T47D (cell line): ENCODE measurements around the gene SAP30L.

Experiments
- DNase-seq, 2 experiments: peaks; one replicate each; pipeline versions ENCODE4 v3.0.0 to v3.0.0-alpha.2; 2011 to 2012; ENCODE audit warnings: low read depth in 1 of 2, low spot score in 1 of 2
- JUND ChIP-seq: IDR thresholded peaks from 2 replicates; pipeline ENCODE4 v1.6.1; 2012; ENCODE audit warnings: low read depth
- in situ Hi-C: cut with HindIII; loops from 2 replicates; pipeline ENCODE4 v1.10.0; 2016; ENCODE audit warnings: low sequenced_read_pairs, low pct_unique_long_range_greater_than_20kb

SAP30L gene

DNA sequence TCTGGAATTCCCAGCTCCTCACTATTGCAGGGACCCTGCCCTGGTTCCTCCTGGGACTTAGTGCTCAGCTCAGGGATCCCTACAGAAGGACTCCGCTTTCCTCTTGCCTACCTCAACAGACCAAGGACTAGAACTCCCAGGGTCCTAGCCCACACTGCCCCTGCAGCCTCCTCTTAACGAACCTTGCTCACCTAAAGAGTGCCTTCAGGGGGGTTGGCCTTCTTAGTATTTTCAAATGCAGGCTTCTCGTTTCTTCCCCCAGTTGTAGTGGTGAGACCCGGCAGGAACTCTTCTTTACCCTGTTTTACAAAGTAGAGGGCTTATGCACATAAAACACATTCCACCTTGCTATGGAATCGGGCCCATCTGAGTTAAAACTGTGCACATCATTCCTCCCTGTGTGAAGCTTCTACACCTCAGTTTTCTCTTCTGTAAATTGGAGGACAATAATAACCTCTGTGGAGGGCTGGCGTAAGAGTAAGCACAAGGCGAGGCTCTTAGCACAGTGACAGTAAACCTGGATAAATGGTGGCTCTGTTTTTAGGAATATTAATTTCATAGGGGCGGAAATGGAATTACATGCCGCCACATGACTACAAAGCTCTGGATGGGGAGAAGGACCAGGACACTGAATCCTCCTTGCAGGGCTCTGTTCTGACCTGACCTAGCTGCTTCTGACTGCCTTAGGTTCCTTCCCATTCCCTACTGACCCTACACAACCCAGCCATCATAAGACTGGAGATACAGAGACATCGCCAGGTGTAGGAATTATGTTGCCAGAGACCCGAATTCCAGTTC, 36.0 kb downstream of the SAP30L start:
- DNase-seq = no peak
- in situ Hi-C loops = no loop called here
- TF ChIP-seq JUND = no peak

DNA sequence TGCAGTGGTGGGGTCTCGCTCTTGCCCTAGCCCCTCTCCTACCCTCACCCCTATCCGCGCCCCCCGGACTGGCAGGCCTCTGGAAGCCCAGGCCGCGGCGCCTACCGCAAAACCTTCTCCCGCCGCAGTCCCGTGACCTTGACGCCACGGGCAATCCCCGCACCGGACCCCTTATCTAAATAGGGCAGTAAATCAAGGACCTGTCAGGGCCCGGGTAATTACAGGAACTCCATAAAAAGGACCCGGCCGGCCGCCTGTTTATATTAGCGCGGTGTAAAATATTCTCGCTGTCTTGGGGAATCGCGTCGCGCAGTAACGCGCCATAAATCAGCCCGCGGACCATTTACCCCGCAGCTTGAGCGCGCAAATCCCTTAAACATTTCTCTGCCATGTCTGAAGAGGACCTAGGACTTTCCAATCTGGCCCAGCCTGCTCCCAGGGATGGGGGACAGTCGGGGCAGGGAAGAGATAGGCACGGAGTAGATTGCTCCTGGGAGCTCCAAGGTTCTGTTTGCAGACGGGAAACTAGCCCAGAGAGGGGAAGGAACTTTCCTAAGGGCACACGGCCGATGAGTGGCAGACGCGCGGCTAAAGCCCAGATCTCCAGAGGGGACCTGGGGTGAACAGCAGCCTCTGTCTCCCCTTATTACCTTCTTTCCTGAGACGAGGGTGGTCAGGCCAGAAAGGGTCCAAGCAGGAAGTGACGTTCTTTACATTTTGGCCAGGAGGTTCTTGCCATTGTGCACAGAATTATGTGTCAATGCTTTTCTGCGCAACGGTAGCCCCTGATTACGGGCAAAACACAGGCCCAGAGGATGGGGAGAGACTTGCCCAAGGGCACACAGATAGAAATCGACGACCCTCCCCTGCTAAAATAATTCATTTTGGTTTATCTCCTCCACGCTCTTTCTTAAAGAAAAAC, 37.0 kb downstream of the SAP30L start:
- DNase-seq = no peak
- TF ChIP-seq JUND = no peak
- in situ Hi-C loops = no loop called here

DNA sequence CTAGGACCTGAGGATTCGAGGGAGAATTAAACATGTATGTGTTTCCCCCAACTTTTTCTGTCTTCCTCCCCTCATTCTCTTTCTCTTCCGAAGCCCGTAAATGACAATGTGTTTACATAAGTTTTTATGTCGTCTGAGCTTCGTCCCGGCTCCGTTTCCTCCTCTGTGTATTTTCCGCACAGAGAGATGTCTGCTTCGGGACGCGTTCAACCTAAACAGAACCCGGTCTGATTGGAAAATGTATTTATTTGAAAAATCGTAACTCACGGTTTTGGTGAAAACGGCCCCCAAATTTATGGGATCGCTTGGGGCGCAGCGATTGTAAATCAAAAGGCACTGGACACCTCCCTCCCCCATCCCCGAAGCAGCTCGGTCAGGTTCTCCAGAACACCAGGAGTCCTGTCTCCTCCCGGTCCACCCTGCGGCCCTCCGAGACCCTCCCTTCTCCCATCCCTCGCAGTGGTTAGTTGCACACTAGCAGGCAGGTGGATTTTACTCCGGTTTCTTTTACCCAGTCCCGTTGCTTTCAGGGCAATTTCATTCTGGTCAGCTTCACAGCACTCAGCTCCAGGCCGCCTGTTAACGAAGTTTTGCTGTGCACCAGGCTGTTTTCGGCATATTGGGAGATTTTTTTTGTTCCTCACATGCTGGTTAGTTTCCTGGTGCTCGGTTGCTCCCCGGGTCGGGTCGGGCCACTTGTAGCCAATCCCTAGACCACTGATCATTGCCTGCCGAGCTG, 38.0 kb downstream of the SAP30L start:
- no peak for DNase-seq
- no peak for TF ChIP-seq JUND
- in situ Hi-C loops = no loop called here

DNA sequence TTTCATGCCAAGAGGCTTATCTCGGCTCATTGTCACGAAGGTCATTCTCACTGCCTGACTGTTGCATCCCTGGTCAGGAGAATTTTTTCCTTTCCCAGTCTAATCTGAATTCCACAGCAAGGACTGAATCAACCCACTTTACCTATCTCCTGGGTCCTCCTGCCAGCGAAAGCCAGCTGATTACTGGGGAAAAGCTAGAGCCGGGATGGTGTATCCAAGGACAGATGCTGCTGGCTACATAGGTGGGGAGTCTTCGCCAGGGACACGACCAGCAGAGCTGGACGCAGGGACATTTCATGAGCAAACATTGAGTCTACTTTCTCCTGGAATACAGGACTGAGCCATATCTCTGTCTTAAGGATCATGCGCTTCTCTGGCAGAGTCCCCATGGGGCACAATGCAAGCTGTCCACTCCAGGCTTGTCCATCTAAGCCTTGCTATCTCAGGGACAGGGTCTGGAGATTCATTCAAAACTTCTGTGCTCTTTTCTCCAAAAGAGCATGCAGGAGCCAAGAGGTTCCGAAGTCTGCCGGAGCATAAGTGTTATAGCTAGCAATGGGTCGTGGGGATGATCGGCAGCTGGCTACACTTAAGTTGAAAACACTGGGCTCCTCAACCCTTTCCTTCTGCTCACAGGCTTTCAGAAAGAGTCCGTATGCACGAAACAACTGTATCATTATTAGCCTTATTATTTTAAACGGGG, 38.7 kb downstream of the SAP30L start:
- DNase-seq = no peak
- in situ Hi-C loops = no loop called here
- TF ChIP-seq JUND = no peak

DNA sequence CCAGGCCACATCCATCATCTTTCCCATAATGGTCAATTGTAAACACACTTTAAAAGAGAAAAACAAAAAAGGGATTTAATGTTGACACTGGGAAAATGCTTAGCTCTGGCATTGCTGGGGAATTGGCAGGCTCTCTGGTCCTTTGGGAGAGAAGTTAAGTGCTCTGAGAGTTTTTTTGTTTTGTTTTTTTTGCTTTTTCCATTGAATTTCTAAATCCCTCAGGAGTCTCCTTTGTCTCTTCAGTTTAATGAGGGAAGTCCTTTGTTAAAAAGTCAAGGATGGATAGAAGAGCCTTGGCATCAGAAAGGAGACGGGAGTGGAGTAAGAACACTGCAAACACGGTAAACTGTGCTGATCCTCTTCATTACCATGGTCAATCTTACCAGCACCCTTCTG, 39.3 kb downstream of the SAP30L start:
- DNase-seq = no peak
- TF ChIP-seq JUND = no peak
- in situ Hi-C loops = no loop called here

DNA sequence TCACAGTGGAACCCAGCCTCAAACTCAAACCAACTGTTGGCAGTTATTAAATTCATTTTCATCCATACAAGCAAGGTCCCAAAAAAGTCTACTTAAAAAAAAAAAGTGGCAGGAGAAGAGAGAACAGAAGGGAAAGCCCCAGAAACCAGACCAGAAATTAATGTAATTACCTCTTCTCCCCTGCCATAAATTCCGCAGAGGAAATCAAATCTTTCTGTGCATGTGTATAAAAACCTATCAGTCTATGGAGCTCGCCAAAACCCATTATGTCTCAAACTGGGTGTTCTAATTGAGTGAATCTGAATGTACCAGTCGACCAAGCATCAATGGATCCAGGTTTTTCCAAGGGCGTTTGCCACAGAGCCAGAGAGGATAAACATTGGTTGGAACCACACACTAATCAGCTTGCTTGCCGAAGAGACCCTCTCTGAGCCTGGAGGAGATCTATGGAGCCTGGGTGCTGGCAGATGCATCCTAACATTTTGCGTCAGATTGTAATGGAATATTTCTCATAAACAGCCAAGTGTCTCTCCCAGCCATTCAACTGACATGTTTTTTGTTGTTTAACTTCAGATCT, 40.1 kb downstream of the SAP30L start:
- no peak for DNase-seq
- in situ Hi-C loops = no loop called here
- TF ChIP-seq JUND = no peak

DNA sequence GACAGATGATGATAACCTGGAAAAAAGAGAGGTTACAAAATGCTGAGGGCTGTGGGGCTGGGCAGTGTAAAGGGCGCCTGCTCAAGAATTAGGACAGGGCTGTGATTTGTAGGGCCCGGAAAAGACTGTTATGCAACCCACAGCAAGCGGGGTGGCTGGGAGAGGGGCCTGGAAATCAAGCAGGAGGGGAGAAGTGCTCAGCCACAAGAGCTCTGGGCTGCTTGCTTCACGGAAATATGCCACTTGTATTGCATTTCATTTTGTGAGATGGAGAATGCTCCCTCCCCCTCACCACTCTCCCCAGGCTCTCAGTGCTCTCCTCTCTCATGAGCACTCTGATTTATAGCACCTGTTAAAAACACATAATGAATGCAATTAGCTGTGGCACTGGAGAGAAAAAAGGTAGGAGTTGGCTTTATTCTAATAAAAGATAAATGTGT, 40.6 kb downstream of the SAP30L start:
- TF ChIP-seq JUND = no peak
- no peak for DNase-seq
- in situ Hi-C loops = no loop called here

DNA sequence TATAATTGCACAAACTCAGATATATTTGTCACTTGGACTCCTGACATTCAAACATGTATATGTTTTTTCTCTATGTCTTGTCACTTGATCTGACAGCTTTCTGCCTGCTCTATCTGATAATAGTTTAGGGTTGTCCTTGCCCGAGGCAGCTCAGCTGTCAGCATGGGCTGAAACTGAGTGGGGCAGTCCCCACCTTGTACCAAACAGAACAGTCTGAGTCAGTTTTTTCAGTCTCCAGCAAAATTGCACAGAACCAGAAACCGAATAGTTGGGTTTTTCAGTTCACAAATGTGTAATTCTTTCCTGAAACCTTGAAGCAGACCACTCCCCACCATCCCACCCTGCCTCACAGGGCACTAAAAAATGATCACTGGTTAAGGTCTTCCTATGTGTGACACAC, 41.7 kb downstream of the SAP30L start:
- DNase-seq = no peak
- in situ Hi-C loops = no loop called here
- no peak for TF ChIP-seq JUND

DNA sequence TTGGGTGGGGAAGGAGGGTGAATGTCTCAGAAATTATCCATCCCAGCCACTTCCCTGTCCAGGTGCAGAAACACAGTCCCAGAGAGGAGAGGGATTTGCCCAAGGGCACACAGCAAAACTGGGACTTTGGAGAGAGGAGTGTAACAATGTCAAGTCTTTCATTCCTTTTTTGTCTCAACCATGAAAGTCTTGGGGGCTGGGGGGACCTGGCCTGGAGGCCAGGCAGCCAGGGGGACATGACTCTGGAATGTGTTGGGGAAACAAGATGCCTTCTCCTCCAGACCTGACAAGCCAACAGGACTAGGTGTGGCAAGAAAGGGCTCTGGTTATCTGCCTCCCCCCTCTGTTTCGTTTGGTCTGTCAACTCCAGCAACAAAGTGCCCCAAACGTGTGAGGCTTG, 46.1 kb downstream of the SAP30L start:
- no peak for DNase-seq
- no peak for TF ChIP-seq JUND
- in situ Hi-C loops = no loop called here

DNA sequence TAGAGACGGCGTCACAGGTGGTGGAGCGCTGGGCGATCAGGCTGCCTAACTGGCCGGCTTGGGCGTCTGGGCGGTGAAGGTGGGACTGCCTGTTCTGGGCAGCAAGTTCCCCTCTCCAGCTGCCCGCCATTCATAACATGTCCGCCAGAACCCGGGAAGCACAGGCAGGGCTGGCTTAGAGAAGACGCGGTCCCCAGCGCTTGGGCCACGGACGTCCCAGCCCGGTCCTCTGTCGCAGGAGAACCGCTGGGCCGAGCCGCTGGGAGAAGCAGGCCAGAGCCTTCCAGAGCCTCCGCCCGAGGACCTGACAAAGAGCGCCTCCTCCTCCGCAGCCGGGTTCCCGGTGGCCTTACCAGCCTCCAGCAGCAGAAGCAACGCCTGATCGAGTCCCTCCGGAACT, 47.5 kb downstream of the SAP30L start:
- no peak for DNase-seq
- in situ Hi-C loops = no loop called here
- no peak for TF ChIP-seq JUND

DNA sequence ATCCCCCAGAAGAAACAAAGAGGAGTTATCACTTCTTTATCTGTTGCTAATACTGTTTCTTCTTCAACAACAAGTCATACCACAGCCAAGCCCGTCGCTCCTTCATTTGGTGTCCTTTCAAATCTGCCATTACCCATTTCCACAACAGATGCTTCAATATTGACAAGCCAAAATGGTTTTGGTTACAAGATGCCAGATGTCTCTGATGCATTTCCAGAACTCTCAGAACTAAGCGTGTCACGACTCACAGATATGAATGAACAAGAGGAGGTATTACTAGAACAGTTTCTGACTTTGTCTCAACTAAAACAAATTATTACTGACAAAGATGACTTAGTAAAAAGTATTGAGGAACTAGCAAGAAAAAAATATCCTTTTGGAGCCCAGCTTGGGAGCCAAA, 48.2 kb downstream of the SAP30L start:
- no peak for DNase-seq
- in situ Hi-C loops = no loop called here

DNA sequence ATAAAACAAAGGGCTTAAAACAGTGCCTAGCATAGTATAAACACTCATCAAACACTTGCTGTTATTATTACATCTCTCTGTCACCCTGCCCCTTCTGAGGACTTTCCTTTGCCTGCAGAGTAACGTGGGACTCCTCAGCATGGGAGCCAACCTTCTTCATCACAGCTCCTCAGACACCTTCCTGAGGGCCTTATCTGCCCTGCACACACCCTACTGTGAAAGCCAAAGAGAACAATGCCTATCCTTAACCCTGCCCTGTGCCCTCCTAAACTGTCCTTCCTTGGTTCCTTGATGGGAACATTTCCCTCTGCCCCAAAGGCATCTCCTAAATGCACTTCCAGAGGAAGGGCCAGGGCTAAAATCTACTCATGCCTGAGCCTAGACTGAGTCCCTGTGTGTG, 52.8 kb downstream of the SAP30L start:
- in situ Hi-C loops = no loop called here
- no peak for DNase-seq
- no peak for TF ChIP-seq JUND

More for the DNA sequence above, 48.2 kb downstream of the SAP30L start:
- TF ChIP-seq JUND = no peak
